ENCODE data around the gene HOXA2.

The HOXA2 gene

DNA sequence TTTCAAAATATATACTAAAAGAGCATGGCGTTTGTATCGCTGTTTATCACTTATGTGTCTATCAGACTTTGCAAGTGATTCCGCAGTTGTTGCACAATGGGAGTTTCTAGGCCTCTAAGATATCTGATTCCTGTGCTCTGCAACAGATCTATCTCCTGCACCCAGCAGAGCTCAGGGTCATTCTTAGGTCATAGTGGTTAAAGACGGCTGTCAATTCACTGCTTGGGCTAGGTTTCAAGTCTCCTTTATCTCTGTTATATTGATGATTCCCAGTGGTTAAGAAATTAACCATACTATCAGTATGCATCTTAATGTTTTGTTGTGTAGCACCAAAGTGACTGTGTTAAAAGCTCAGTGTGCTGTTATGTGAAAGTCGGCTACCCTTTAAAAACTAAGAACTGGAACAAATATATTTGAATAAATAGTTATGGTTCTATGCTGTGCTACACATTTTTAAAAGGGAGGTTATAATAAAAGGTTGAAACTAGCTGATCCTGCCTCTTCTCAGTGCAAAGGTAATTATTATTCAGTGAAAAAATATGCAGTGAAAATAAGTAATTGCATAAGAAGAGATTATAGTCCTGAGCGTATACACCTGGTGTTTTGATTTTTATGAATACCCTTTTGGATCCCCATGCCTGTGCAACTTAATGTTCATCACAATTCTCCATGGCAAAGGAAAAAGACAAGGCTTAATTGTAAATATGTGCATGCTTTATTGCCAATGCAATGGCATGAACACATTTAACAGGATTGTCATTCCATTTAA lies 30.7 kb downstream of the HOXA2 start:
- DNase-seq: no peak

- DNase-seq: no peak
Measured at GRCh38 chr7:27068259-27068658, 34.2 kb downstream of the HOXA2 start.

DNA sequence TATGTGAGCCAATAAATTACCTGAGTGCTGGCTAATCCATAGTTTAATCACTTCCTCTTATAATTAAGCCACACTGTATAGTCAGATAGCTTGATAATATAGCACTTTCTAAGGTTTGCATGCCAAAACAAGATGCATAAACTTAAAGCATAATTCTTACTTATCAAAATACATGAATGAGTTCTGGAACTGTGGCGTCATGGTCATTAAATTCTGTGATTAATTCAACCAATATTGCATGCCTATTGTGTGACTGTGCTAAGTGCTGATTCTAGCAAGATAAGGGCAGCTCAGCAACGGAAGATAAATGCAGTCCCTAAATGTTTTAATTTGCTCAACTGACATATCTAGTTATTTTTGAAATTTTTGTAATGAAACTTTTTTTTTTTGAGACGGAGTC lies 36.3 kb downstream of the HOXA2 start:
- DNase-seq: no peak

DNA sequence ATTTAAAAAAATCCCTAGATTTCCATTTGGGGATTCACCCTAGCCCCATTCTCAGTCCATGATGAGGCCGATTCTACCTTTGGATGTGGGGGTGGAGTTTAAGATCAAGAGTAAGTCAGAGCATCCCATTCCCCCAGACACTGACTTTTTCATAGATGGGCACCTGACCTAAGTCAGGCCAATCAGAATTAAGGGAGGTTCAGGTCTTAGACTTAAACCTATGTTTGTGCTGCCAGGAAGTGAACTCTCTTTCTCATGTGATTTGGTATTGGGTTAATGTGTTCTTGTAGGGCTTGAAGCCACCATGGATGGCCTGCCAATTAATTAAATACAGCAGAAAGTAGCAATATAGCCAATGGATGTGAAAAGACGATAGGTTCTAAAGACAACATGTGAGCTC lies 36.8 kb downstream of the HOXA2 start:
- no peak for DNase-seq

DNA sequence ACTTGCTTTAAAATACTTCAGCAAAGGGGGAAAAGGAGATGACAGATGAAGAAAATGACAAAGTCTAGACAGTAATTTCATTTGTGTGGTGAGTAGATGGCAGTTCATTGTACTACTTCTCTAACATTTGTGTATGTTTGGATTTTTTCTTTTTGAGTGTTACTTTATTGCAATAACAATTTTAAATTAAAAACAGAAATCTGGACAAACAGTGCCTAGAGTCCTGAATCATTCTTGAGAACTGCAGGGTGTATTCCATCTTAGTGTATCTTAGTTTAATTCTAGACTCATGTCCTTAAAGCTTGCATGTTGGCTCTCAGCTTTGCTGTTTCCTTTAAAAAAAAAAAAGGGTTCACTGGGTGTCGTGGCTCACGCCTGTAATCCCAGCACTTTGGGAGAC lies 37.8 kb downstream of the HOXA2 start:
- DNase-seq: no peak

- no peak for DNase-seq
Measured at GRCh38 chr7:27064159-27064558, 38.3 kb downstream of the HOXA2 start.

DNA sequence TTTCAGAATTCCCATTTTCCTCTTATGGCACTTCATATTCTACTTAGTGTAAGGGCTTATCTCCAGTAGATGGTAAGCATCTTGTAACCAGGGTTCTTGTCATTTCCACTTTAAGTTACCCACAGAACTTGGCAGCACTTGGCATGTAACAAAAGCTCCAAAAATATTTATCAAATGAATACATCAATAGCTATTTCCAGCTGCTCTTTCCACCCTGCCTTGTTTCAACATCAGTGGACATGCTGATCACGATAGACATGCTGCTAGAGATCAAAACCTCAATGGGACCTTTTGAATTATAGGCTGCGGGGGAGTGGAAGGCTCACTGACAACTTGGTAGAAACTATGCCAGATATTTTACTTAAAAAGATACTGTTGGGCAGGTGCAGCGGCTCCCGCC lies 39.5 kb downstream of the HOXA2 start:
- no peak for DNase-seq

DNA sequence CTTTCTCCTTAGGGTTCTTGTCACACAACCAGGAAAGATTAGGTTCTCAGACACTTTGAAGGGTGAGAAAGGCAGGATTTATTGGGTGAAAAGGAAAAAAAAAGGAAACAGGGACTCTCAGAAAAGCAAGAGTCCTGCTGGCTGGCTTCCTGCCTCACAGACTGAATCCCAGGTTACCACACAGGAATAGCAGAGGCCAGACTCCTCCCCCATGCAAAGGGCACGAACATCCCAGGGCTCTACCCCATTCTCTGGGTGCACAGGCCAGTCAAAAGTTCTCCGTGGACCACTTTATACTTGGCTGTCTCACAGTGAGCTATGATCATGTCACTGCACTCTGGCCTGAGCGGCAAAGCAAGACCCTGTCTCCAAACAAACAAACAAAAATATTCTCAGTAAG lies 49.3 kb downstream of the HOXA2 start:
- no peak for DNase-seq

- no peak for DNase-seq
Measured at GRCh38 chr7:27051451-27051850, 51.0 kb downstream of the HOXA2 start.
